GM18861 (cell line): ENCODE measurements around the gene CAMK1D.

Experiments used
- ATAC-seq: cut with Tn5 transposase; IDR thresholded peaks from one replicate; pipeline ENCODE4 v1.9.1; 2021; ENCODE audit not compliant: unreplicated experiment

Gene CAMK1D

GRCh38 chr10:12459762-12460161 lies 110.4 kb downstream of the CAMK1D start:
- no peak for ATAC-seq

- ATAC-seq: no peak
Measured at GRCh38 chr10:12463459-12463838, 114.1 kb downstream of the CAMK1D start.

- no peak for ATAC-seq
Measured at GRCh38 chr10:12465385-12466136, 116.2 kb downstream of the CAMK1D start.

GRCh38 chr10:12466704-12467305 lies 117.5 kb downstream of the CAMK1D start:
- no peak for ATAC-seq

- ATAC-seq: no peak
Measured at GRCh38 chr10:12469345-12469744, 120.0 kb downstream of the CAMK1D start.

GRCh38 chr10:12470719-12471118 lies 121.4 kb downstream of the CAMK1D start:
- ATAC-seq: no peak

GRCh38 chr10:12471135-12471534 lies 121.8 kb downstream of the CAMK1D start:
- ATAC-seq: no peak

- no peak for ATAC-seq
Measured at GRCh38 chr10:12473491-12473890, 124.1 kb downstream of the CAMK1D start.

GRCh38 chr10:12474727-12475412 lies 125.5 kb downstream of the CAMK1D start:
- ATAC-seq: no peak

- no peak for ATAC-seq
Measured at GRCh38 chr10:12476656-12477055, 127.3 kb downstream of the CAMK1D start.

- no peak for ATAC-seq
Measured at GRCh38 chr10:12479437-12479844, 130.1 kb downstream of the CAMK1D start.

GRCh38 chr10:12479924-12480323 lies 130.6 kb downstream of the CAMK1D start:
- ATAC-seq: no peak

- ATAC-seq: no peak
Measured at GRCh38 chr10:12480440-12480839, 131.1 kb downstream of the CAMK1D start.

GRCh38 chr10:12481924-12482323 lies 132.6 kb downstream of the CAMK1D start:
- ATAC-seq: no peak

GRCh38 chr10:12482587-12482986 lies 133.2 kb downstream of the CAMK1D start:
- ATAC-seq: peak; percentile 36

GRCh38 chr10:12484002-12484918 lies 134.9 kb downstream of the CAMK1D start:
- ATAC-seq: no peak

- peak; percentile 66 for ATAC-seq
Measured at GRCh38 chr10:12484941-12485805, 135.8 kb downstream of the CAMK1D start.

- ATAC-seq: no peak
Measured at GRCh38 chr10:12487366-12487765, 138.0 kb downstream of the CAMK1D start.

GRCh38 chr10:12488626-12489025 lies 139.3 kb downstream of the CAMK1D start:
- no peak for ATAC-seq

GRCh38 chr10:12489357-12489756 lies 140.0 kb downstream of the CAMK1D start:
- no peak for ATAC-seq
